GM19025 (cell line): Measurements from ENCODE around the gene HMCN1.
"Not testable (repeated sequence)": the region's sequence is repeated elsewhere in the genome, so short reads cannot be mapped to it uniquely, and the experiment has no call there.

Experiments
- ATAC-seq: cut with Tn5 transposase; IDR thresholded peaks from one replicate; pipeline ENCODE4 v1.9.1; 2021; ENCODE audit warnings: mild to moderate bottlenecking, low read depth, moderate library complexity; ENCODE audit not compliant: unreplicated experiment

The HMCN1 gene

DNA sequence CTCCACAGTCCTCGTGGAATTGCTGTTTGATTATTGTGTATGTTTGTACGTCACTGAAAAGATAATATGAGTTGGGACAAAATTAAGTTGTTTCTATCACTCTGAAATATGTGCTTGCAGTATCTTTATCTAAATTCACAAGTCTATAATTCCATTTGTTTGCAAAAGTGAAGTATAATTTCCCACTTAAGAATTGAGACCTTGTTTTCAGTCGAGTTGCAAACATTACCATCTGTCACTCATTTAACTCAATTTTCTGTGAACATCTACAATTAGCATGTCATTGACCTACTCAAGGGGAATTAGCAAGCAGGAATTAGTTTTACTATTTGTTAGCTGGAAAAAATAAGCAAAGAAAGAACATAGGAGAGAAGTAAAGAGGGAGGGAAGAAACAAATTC, 445.0 kb downstream of the HMCN1 start:
- no peak for ATAC-seq

DNA sequence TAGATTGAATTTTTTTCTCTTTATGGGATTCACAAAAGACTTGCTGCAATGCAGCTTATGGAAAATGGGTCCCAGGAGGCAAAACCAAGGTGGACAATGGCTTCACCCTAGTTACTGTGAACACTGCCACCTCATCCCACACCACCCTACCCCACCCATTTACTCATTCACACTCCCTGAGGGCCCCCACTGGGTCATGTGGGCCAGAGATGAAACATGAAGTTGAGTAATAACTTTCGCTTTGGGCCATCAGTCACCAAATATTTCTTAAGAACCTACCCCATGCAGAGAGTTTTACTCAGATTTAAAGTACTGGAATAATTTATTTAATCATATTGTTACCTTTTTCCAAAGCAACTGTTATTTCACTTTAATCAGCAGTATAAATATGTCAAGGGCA, 449.0 kb downstream of the HMCN1 start:
- ATAC-seq = peak; percentile 50

DNA sequence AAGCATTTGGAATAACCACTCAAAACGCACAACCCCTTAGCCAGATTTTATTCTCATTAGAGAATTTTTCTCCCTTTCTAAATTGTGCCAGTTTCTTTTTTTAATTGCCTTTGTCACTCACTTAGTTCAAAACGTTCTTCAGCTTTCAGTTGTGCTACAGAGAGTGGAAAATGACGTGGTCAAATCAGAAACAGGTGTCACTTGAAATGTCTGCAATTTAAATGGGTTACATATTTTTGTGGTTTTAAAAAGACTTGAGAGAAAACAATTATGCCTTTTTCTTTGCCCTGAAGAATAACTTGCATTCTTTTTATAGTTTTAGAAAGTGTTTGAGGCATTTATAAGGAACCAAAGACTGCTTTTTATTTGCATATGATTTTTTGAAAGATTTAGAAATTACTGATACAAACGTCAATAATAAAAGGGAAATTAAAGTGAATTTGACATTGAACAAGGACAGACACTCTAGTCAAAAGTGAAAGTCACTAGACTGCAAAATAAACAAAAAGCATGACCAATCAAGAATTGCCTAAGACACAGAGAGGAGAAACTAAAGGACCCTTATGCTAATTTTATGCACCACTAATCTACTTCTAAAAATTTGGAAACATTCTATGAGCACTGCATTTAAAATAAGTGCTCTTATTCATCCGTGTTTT, 449.9 kb downstream of the HMCN1 start:
- peak; percentile 58 for ATAC-seq

DNA sequence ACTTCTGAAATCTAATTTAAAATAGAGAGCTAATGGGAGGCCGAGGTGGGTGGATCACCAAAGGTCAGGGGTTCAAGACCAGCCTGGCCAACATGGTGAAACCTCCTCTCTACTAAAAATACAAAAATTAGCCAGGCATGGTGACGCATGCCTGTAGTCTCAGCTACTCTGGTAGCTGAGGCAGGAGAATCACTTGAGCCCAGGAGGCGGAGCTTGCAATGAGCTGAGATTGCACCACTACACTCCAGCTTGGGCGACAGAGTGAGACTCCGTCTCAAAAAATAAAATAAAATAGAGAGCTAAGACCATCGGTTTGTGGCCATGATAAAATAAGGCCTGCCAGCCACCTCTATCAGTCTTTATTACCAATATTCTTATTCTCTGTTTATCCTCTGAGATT, 452.1 kb downstream of the HMCN1 start:
- ATAC-seq = not testable (repeated sequence)

DNA sequence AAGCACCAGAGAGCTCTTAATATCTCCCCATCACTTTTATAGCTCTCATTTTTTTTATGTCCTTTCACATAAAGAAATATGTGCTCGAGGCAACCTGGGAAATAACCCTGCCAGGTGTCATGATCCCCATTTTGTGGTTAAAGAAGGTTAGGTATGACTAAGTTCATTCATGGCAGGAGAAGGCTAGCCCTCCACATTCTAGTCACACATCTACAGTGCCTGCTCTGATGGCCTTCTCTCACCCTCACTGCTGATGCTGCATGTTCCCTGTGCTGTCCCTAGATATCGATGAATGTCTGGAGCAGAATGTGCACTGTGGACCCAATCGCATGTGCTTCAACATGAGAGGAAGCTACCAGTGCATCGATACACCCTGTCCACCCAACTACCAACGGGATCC, 453.4 kb downstream of the HMCN1 start:
- peak; percentile 38 for ATAC-seq

DNA sequence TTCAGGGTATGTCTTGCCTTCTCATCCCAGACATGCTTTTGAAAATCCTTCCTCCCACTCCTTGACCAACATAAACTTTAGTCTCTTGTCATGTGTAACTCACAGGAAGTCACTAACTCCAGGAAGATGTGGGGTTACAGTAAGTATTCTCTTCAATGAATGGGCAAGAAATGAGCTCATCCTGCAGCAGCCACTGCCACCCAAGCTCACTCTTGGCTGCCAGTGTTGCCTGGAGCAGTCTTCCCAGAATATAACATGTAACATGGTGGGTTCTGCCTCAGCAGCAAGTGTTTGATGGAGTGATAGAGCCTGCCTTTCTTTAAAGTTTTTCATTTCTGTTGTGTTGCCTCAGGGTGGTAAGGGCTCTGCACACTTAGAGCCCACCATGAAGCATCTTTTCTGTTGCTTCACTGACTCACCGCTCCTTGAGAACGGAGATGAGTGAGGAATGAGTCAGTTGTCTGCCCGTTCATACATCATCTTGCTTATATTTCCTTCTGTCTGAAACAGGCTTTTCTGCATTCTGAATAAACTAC, 453.9 kb downstream of the HMCN1 start:
- peak; percentile 12 for ATAC-seq

DNA sequence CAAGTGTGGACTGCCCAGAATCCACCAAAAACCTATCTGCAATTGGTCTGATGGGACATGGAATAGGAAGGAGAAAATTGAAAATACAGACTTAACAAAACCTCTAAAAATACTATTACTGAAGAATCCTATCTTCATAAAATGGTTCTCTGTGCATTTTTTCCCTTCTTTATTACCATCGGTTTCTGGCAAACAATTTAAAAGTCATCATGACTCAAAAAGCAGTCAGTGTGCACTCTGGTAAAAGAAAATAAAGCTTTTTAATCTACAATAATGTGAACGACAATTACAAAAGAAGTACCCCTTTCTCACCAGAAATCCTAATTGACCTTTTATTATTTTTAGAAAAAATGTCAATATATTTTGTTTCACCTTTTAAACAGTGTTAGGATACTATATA, 454.5 kb downstream of the HMCN1 start:
- ATAC-seq = no peak

DNA sequence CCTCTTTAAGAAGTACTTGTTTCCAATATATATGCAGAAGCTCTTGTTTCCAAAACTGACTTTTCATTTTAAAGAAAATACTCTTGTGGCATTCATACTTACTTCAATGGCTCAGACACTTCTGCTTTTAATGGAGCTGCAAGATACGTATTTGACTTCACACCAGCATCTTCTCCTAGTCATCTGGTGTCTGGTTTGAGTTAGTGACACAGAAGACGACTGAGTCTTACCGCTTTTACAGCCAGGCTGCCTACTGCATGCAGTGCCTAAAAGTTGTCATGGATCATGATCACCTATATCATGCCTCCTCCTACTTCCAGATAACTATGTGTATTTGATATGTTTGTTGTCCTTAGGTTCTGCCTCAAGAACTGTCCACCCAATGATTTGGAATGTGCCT, 455.0 kb downstream of the HMCN1 start:
- ATAC-seq = no peak

DNA sequence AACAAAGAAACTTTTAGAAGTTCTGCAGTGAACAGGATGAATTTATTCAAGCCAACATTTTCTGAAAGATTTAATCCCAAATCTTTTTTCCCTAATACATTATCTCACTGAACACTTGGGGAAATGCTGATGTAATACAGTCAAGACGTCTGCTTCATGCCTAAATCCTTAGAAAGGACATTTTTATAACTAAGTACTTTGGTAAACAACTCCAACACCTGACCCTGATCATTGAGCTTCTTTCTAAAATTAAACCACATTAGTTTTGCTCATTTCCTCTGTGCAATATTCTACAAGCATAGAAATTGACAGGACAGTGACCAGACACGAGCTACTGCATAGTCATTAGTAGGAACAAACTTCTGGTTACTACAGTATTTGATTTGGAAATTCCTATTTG, 457.3 kb downstream of the HMCN1 start:
- ATAC-seq = no peak

DNA sequence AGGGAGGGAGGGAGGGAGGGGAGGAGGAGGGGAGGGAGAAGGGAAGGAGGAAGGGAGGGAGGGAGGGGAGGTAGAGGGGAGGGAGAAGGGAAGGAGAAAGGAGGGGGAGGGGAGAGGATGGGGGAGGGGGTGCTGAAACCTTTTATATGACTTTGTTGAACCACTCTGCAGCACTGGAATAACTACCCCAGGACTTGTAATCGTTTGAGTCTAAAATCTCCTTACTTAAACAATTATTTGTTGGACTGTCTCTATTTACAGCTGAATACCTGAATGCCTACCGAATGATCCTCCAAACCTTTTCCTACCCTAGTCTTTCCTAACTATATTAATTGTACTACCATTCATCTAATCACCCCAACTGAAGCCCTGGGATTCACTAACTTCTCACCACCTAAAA, 459.0 kb downstream of the HMCN1 start:
- ATAC-seq = no peak

DNA sequence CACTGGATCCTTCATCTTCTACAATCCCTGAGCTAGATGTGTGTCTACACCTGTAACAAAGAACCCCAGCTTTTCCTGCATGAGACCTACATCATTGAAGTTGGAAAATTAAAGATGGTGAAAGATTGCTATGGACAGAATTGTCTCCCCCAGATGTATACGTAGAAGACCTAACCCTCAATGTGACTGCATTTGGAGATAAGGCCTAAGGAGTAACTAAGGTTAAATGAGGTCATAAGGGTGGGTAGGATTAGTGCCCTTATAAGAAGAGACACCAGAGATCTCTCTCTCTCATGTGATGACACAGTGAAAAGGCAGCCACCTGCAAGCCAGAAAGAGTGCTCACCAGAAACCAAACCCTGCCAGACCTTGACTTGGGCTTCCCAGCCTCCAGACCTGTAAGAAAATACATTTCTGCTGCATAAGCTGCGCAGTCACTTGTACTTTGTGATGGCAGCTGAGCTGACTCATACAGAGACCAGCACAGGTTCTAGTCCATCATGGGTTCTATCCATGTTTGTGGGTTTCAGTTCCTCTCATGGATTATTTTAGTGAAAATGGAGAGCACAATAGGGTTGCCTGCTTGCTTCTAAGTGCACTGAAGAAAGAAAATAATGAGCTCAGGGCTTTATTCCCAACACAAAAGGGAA, 460.0 kb downstream of the HMCN1 start:
- peak; percentile 91 for ATAC-seq

DNA sequence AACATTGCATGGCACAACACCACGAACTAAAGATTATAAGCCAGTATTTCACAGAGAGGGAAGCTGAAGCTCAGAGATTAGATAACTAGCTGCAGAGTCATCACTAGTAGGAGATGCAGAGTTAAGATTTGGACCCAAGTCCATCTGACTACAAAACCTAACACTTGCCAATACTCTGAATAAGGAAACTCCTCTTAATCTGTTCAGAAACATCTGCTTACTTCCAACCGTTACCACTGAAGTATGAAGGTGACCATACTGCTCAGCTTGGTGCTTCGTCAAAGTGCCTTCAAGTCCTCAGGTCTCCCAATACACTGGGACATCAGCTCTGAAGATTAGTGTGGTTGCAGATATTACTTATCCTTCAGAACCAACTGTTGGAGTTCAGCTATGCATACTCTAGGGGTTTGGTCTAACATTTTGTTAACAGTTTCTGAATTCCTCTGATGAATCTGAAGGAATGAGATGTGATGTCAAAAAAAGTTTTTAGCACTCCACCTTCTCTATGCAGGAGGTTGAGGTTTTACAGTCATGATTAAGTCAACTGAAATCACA, 461.3 kb downstream of the HMCN1 start:
- ATAC-seq = no peak

DNA sequence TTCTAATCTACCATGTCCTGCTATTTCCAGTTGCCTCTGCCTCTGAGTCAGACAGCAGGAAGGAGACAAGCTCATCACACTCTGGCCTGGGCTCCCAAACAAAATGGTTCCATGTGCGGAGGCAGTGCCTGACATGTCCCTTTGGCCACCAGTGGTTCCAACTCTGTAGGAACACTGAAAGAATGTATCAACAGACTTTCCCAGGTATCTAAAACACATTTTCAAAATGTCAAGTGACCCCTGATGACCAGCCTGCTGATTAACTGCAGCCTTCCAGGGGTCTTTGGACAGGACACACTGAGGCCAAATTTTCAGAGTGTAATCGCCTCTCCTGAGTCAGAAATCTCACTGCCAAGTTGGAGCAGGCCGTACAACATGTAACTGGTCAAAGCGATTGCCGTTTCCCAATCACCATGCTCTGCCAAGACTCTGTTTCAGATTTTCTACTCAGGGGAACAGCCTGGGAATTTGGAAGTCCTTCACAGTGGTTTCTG, 468.1 kb downstream of the HMCN1 start:
- no peak for ATAC-seq

DNA sequence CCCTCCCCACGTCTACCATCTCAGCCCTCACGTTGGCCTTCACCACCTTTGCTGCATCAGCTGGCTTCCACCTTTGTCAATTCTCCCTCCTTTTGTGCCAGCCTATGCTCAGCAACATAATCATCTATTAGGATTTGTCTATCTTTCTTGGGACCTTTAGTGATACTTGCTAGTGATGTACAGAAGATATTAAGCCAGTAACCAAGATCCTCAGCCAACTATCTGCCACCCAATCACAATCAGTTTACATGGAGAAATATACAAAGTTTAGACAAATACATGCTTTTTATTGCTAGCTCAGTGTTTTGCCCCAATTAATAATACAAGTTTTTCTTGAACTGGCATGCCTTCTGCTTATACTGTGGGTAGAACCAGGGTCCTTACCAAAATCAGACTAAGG, 468.6 kb downstream of the HMCN1 start:
- ATAC-seq = no peak

DNA sequence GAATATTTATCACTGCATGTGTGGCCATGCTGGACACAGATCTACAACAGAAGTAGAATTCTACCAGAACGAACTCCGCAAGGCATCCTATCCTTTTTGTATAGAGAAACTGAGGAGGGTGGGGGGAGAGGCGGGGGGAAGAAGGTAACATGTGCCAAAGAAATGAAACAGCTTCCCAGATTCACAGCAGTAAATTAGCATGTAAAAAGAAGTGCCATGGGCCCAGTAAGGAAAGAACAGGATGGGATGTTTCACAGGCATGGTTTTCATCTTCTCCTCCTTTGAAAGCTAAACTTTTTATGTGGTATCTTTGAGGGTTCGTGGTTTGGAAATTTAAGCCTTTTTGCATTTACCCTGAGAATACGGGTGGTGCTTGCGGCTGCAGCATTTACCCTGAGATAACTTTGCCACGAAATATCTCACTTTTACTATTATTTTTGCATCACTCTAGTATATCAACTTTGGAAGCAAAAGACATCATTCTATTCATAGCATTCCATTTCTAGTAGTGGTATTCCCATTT, 471.9 kb downstream of the HMCN1 start:
- ATAC-seq = no peak

DNA sequence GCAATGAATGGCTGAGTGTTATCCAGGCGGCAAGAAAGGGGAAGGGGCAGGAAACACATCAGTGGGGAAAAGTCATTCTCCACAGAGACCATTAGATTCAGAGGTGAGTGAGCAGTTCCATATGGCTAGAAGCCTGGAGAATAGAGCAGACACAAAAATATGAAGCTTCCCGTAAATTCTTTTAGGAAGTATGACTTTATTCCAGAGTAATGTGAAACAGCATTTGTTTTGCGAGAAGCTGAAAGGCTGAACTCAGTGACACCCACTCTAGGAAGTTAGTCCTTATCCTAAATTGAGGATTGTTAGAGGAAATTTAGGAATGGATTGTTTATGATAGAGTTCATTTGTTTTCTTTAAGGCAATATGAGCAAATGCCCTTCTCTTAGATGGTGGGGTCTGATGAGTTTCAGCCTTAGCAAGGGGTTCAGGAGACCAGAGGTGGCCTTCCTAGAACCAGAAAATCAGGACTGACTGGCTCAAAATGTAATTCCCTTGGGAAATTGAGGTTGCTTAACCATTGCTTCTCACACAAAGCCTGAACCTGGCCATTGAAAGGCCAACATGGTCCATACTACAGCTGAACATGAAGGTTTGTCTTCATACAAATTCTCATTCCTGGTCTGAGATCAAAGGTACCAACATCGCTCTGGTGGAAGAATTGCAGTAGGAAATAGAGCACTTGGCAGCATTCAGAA, 473.3 kb downstream of the HMCN1 start:
- ATAC-seq = no peak

DNA sequence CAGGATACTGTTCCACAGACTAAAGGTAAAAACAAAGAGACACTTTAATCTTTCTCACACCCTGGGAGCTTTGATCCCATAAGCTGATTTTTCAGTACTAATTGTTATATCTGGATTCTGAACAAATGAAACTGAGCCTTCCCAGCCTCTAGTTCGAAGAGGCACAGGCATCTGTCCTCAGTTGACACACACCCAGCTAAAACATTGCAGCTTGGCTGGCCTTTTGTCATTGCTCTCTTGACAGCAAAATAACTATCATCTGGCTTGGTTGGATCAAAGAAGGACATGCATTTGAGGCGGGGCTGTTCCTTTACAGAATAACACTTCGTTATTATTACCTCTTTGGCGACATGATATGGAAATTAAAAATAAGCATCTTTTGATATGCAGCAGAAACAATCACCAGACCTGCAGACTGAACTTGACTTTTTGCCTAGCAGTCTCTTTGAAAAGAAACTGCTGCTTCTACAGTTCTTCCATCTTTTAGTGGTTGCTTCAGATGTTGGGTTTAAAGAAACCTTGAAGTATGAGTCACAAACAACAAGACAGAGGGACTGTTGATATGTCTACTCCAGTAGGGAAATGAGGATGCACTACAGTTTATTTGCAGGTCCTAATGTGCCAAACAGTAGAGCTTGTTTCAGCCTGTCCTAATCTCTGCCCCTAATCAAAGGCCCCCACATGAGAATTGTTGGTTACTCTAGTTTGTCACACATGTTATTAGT, 474.4 kb downstream of the HMCN1 start:
- ATAC-seq = no peak

DNA sequence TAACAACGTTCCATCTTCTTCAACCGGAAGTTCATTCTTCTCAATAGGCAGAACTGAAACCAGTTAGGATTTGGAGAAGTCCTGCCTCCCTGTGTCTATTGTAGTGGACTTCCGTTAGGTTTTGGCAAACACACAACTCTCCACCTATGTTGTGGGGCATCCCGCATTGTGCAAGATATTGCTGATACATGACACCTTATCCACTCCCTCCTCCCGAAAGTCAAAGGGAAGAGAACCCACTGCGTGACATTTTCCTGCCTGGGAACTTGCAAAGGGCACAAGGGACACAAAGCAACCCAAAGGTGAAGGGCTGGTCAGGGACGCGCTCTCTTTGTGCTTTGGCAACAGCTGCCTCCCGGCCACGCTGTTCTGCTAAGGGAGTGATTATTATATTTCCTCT, 476.1 kb downstream of the HMCN1 start:
- no peak for ATAC-seq

DNA sequence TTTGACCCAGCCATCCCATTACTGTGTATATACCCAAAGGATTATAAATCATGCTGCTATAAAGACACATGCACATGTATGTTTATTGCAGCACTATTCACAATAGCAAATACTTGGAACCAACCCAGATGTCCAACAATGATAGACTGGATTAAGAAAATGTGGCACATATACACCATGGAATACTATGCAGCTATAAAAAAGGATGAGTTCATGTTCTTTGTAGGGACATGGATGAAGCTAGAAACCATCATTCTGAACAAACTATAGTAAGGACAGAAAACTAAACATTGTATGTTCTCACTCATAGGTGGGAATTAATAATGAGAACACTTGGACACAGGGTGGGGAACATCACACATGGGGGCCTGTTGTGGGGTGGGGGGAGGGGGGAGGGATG, 477.4 kb downstream of the HMCN1 start:
- not testable (repeated sequence) for ATAC-seq

DNA sequence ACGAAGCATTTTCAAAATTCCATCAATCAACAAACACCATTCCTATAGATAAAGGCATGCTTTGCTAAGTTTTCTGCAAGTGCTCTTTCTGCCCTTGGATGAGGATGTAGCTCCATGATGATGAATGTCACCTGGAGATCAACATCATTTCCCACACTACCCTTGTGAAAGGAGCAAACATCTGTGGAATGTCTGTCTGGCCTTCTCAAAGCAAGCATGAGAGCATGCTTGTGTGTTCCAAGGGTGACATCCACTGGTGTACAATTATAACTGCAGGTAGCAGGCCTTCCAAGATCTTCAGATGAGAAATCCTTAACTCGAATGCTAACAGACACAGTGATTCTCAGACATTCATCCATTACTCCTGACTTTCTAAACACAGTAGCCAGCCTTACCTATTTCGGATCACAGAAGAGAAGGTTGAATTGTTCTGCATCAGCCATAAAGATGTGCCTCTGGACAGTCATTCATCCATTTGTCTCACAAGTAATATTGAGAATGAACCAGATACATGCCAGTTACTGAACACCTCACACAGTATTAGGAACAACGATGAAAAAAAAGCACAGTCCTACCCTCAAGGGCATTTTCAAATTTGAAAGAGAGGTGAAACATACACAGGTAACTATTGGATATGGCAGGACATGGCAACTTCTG, 478.5 kb downstream of the HMCN1 start:
- peak; percentile 80 for ATAC-seq
